AG04449 (cell line): ENCODE results near the gene KAZN.

Experiments
- CTCF ChIA-PET: fragments of 350-600 bp; formaldehyde crosslinking; extraction: SDS; loops from one replicate; lab custom pipeline; 2021; ENCODE audit warnings: antibody characterized with exemption; lab: Yijun Ruan, JAX
- POLR2A ChIA-PET: fragments of 400-600, 350-600 bp; formaldehyde crosslinking; extraction: SDS; loops from one replicate; lab custom pipeline; 2020; ENCODE audit warnings: antibody characterized with exemption, inconsistent platforms; lab: Yijun Ruan, JAX
- DNase-seq: peaks from one replicate; pipeline ENCODE4 v3.0.0-alpha.2; 2010; ENCODE audit warnings: low read depth, low spot score
- H3K4me3 ChIP-seq: 2 replicates; pipeline ENCODE4 v1.5.1; 2011; ENCODE audit warnings: low read depth, mild to moderate bottlenecking, control low read depth, low read length
- CTCF ChIP-seq: IDR thresholded peaks from one replicate; pipeline ENCODE4 v1.5.1; 2011; ENCODE audit warnings: mild to moderate bottlenecking, moderate library complexity, low read length, control low read depth, inconsistent platforms; ENCODE audit not compliant: insufficient read depth; ENCODE audit errors: missing control alignments

The KAZN gene

GRCh38 chr1:15151377-15151806 lies 552.9 kb downstream of the KAZN start:
- DNase-seq, result no peak
- H3K4me3 ChIP-seq, result no peak overlapping the region
- TF ChIP-seq CTCF, result no peak
- ChIA-PET POLR2A (no interaction called here), CTCF (interaction anchor here (0.8 to 10.9 kb wide), 24 partner anchors 8 to 158 kb away, joined by 3 to 186 read pairs (median 5); no protein-coding TSS in a partner anchor)

- CTCF ChIA-PET, result interaction anchor here (0.8 to 10.9 kb wide), 25 partner anchors 9 to 157 kb away, joined by 3 to 186 read pairs (median 5); no protein-coding TSS in a partner anchor
- TF ChIP-seq CTCF, result no peak
- no peak for DNase-seq
- no peak overlapping the region for H3K4me3 ChIP-seq
- POLR2A ChIA-PET, result no interaction called here
These were observed 553.4 kb downstream of the KAZN start for GRCh38 chr1:15151871-15152270.

GRCh38 chr1:15152318-15153183 lies 554.1 kb downstream of the KAZN start:
- H3K4me3 ChIP-seq, result peak overlapping the region; percentile 58
- ChIA-PET POLR2A (no interaction called here), CTCF (interaction anchor here (0.8 to 10.9 kb wide), 32 partner anchors 8 to 156 kb away, joined by 3 to 186 read pairs (median 4); no protein-coding TSS in a partner anchor)
- TF ChIP-seq CTCF, result peak; percentile 76
- peak; percentile 31 for DNase-seq

- ChIA-PET CTCF (interaction anchor here (0.8 to 10.9 kb wide), 23 partner anchors 9 to 159 kb away, joined by 3 to 186 read pairs (median 4); no protein-coding TSS in a partner anchor), POLR2A (no interaction called here)
- H3K4me3 ChIP-seq, result peak within 1 kb of the TSS; percentile 58
- TF ChIP-seq CTCF, result no peak
- DNase-seq, result no peak
These were observed 554.8 kb downstream of the KAZN start, which contains the start of gene TMEM51 for GRCh38 chr1:15153184-15153841. TSS of gene TMEM51 (plus strand) at chr1:15153747. CDS start at chr1:15215088, 61,341 bp downstream.

- DNase-seq, result no peak
- POLR2A ChIA-PET, result no interaction called here
- peak; percentile 76 for TF ChIP-seq CTCF
- peak overlapping the region; percentile 58 for H3K4me3 ChIP-seq
- CTCF ChIA-PET, result interaction anchor here (0.8 to 10.9 kb wide), 12 partner anchors 9 to 170 kb away, joined by 3 to 186 read pairs (median 4); no protein-coding TSS in a partner anchor
These were observed 555.5 kb downstream of the KAZN start for GRCh38 chr1:15153842-15154479.
